GM12878 (cell line): ENCODE measurements around the gene SLX9. TPM values are rescaled to one million over a fixed set of nuclear protein-coding genes. Genes with fewer than 3 reads are reported as not detected.

Experiments used
- ATAC-seq: fragments of 200-7000 bp; cut with Tn5 transposase; 3 replicates; pipeline ENCODE4 v1.9.1; 2020; ENCODE audit warnings: mild to moderate bottlenecking, moderate library complexity
- BruUV-seq: library from RNA; stranded (reverse); fragments of 400-500 nt; replicated peaks from 2 replicates; lab custom pipeline; 2021; lab: Mats Ljungman, UMichigan
- CTCF ChIA-PET: fragments of 300-600 bp; sonication (Branson Sonifier 250); formaldehyde crosslinking; extraction: SDS; loops from one replicate; lab custom pipeline; 2021; ENCODE audit warnings: inconsistent platforms; lab: Yijun Ruan, JAX
- POLR2A ChIA-PET: fragments of 350-600 bp; formaldehyde crosslinking; extraction: SDS; loops from one replicate; lab custom pipeline; 2021; ENCODE audit warnings: inconsistent platforms; lab: Charles Lee
- RAD21 ChIA-PET: fragments of 300-600 bp; sonication (Branson Sonifier 250); formaldehyde crosslinking; loops from one replicate; lab custom pipeline; 2023; ENCODE audit warnings: antibody characterized with exemption; ENCODE audit not compliant: unreplicated experiment; lab: Charles Lee
- SMC1A ChIA-PET: fragments of 300-600 bp; sonication (Branson Sonifier 250); formaldehyde crosslinking; loops from one replicate; lab custom pipeline; 2023; ENCODE audit not compliant: unreplicated experiment, uncharacterized antibody; lab: Charles Lee
- DNase-seq: peaks from one replicate; pipeline ENCODE4 v3.0.0-alpha.2; 2011; ENCODE audit warnings: low read depth, low spot score
- FAIRE-seq: peaks from 3 replicates; lab custom pipeline; 2011; peaks lifted over from hg19 to GRCh38; lab: Jason Lieb, UNC
- H2AFZ ChIP-seq: 2 replicates; pipeline ENCODE4 v1.6.0; 2011; ENCODE audit warnings: low read depth, low read length, control low read depth; ENCODE audit not compliant: control insufficient read depth
- H3K27ac ChIP-seq: 2 replicates; pipeline ENCODE4 v1.5.1; 2011; ENCODE audit warnings: control low read depth; ENCODE audit not compliant: control insufficient read depth, insufficient read depth
- H3K27me3 ChIP-seq, 2 experiments: replicated peaks in 1 of 2; 2 replicates each; pipeline versions ENCODE4 v1.6.0 to v1.6.1; 2011; ENCODE audit warnings: low read length in 1 of 2; ENCODE audit not compliant: control insufficient read depth in 2 of 2, insufficient read depth in 2 of 2
- H3K36me3 ChIP-seq, 2 experiments: 2 replicates each; pipeline ENCODE4 v1.5.1; 2011; ENCODE audit warnings: low read length in 1 of 2; ENCODE audit not compliant: control insufficient read depth in 2 of 2, insufficient read depth in 2 of 2
- H3K4me1 ChIP-seq: 2 replicates; pipeline ENCODE4 v1.6.1; 2011; ENCODE audit warnings: mild to moderate bottlenecking, low read length, moderate library complexity, mixed read lengths; ENCODE audit not compliant: control insufficient read depth, insufficient read depth
- H3K4me2 ChIP-seq: 2 replicates; pipeline ENCODE4 v1.6.0; 2011; ENCODE audit warnings: control low read depth; ENCODE audit not compliant: control insufficient read depth, insufficient read depth
- H3K4me3 ChIP-seq: fragments of 200-600 bp; sonication (generic); 2 replicates; pipeline ENCODE4 v1.5.1; 2016
- H3K79me2 ChIP-seq: 2 replicates; pipeline ENCODE4 v1.6.0; 2011; ENCODE audit warnings: low read length; ENCODE audit not compliant: control insufficient read depth, insufficient read depth
- H3K9ac ChIP-seq: 2 replicates; pipeline ENCODE4 v1.8.0; 2011; ENCODE audit warnings: low read length, control low read depth, mixed read lengths; ENCODE audit not compliant: control insufficient read depth, insufficient read depth
- H3K9me3 ChIP-seq: replicated peaks from 3 replicates; pipeline ENCODE4 v1.5.1; 2011; ENCODE audit warnings: mild to moderate bottlenecking, low read length; ENCODE audit not compliant: control insufficient read depth, insufficient read depth
- H4K20me1 ChIP-seq: 2 replicates; pipeline ENCODE4 v1.6.0; 2011; ENCODE audit not compliant: control insufficient read depth, insufficient read depth
- CBFB ChIP-seq: IDR thresholded peaks from 2 replicates; pipeline ENCODE4 v1.6.1; 2016; ENCODE audit warnings: antibody characterized with exemption, low read depth
- DPF2 ChIP-seq: fragments of 450-650 bp; IDR thresholded peaks from 2 replicates; pipeline ENCODE4 v1.6.1; 2017; ENCODE audit warnings: mild to moderate bottlenecking
- ELK1 ChIP-seq: IDR thresholded peaks from 2 replicates; pipeline ENCODE4 v1.6.1; 2012; ENCODE audit warnings: low read depth, low read length, improper control_type of control experiment
- FOS ChIP-seq: IDR thresholded peaks from 3 replicates; pipeline ENCODE4 v1.6.1; 2011; ENCODE audit warnings: borderline replicate concordance; ENCODE audit not compliant: insufficient read length; ENCODE audit errors: extremely low read depth
- JUNB ChIP-seq: IDR thresholded peaks from 2 replicates; pipeline ENCODE4 v1.6.1; 2016; ENCODE audit warnings: antibody characterized with exemption, mild to moderate bottlenecking
- KLF5 ChIP-seq: fragments of 450-650 bp; IDR thresholded peaks from 2 replicates; pipeline ENCODE4 v1.6.1; 2014; ENCODE audit warnings: mild to moderate bottlenecking; ENCODE audit not compliant: partially characterized antibody
- RCOR1 ChIP-seq: conservative IDR thresholded peaks from 2 replicates; pipeline ENCODE4 v1.6.1; 2012; ENCODE audit warnings: low read depth, low read length, improper control_type of control experiment
- RELB ChIP-seq: fragments of 450-650 bp; IDR thresholded peaks from 2 replicates; pipeline ENCODE4 v1.6.1; 2017; ENCODE audit warnings: low read depth, mild to moderate bottlenecking, moderate library complexity
- RUNX3 ChIP-seq: IDR thresholded peaks from 2 replicates; pipeline ENCODE4 v1.6.1; 2012; ENCODE audit warnings: low read length, inconsistent platforms
- SMAD5 ChIP-seq: IDR thresholded peaks from 2 replicates; pipeline ENCODE4 v1.6.1; 2016; ENCODE audit warnings: antibody characterized with exemption, low read depth
- STAT1 ChIP-seq: fragments of 450-650 bp; conservative IDR thresholded peaks from 2 replicates; pipeline ENCODE4 v1.6.1; 2014; ENCODE audit warnings: antibody characterized with exemption, mild to moderate bottlenecking
- SUPT20H ChIP-seq: IDR thresholded peaks from 2 replicates; pipeline ENCODE4 v1.6.1; 2011; ENCODE audit warnings: low read depth, mild to moderate bottlenecking, low read length, moderate library complexity, borderline replicate concordance; ENCODE audit not compliant: control insufficient read depth
- TARDBP ChIP-seq: IDR thresholded peaks from 2 replicates; pipeline ENCODE4 v1.6.1; 2016; ENCODE audit warnings: borderline replicate concordance
- TCF3 ChIP-seq: IDR thresholded peaks from 2 replicates; pipeline ENCODE4 v1.6.1; 2012; ENCODE audit warnings: low read depth, mild to moderate bottlenecking, low read length, borderline replicate concordance; ENCODE audit not compliant: insufficient read depth
- ZBED1 ChIP-seq: IDR thresholded peaks from 2 replicates; pipeline ENCODE4 v1.6.1; 2016; ENCODE audit warnings: borderline replicate concordance
- ZNF622 ChIP-seq: fragments of 450-650 bp; IDR thresholded peaks from 2 replicates; pipeline ENCODE4 v1.6.1; 2017; ENCODE audit warnings: mild to moderate bottlenecking, inconsistent platforms
- WGBS: methylation state at CpG from one replicate; pipeline ENCODE4 v1.1.6; 2016; ENCODE audit warnings: low lambda C conversion rate; ENCODE audit not compliant: insufficient replicate concordance, insufficient coverage; ENCODE audit errors: missing lambda C conversion rate; 5-methylcytosine and 5-hydroxymethylcytosine counted together
- in situ Hi-C: fragments of 300-500 bp; cut with MboI; formaldehyde crosslinking; loops from 9 replicates; pipeline ENCODE4 v1.14.3; 2018; ENCODE audit warnings: mixed read lengths
- intact Hi-C: fragments of 100-400 bp; cut with micrococcal nuclease; formaldehyde crosslinking; loops from one replicate; pipeline ENCODE4 v1.14.2; 2022; ENCODE audit not compliant: unreplicated experiment
- polyA plus RNA-seq, 11 experiments: library from polyadenylated mRNA; depleted of rRNA in 4 of 11; unstranded in 6 of 11; stranded (reverse) in 5 of 11; fragments of >200 nt; fragmentation: Nextera tagmentation in 4 of 11; fragmentation: Illumina TruSeq in 1 of 11; extraction: Ambion mirVana in 4 of 11; extraction: Trizol in 1 of 11; gene quantifications; 1 replicate in 1 of 11; 2 replicates in 10 of 11; pipeline versions ENCODE4 v1.2.1 to v1.2.3, GENCODE V29; 2011 to 2016; ENCODE audit warnings: inconsistent platforms in 2 of 11, missing spikeins in 2 of 11, low read depth in 1 of 11
- total RNA-seq, 4 experiments: library from RNA; depleted of rRNA in 3 of 4; stranded (reverse); fragments of >200 nt in 3 of 4; fragmentation: Illumina TruSeq in 1 of 4; extraction: Trizol in 1 of 4; gene quantifications; 2 replicates each; pipeline versions ENCODE4 v1.2.1 to v1.2.3, GENCODE V29; 2013 to 2021

SLX9 gene
- total and polyA plus RNA-seq, 10 of the 15 experiments (the other 5 are each of a cell fraction or from before 2014, with no cell fraction given), result 0.69 to 81.3 (median 33.9) TPM

- Histone ChIP-seq H3K4me2 (no peak overlapping the region), H3K4me3 (no peak overlapping the region), H3K4me1 (no peaks in the 10 kb centered on the region), H3K9me3 (no peaks in the 10 kb centered on the region), H3K36me3 (peaks cover 6 to 40% of the 10 kb centered on the region in 2 experiments; a peak in 3 of 4 replicates), H3K27ac (no peak overlapping the region)
- intact Hi-C loops, result no loop called here
- ChIA-PET RAD21 (interaction anchor here (1.2 to 11.2 kb wide), 4 partner anchors 12 to 185 kb away, joined by 4 to 141 read pairs (median 56); no protein-coding TSS in a partner anchor), SMC1A (interaction anchor here (0.8 to 1.7 kb wide), 6 partner anchors 9 to 184 kb away, joined by 3 to 8 read pairs (median 6); no protein-coding TSS in a partner anchor)
- BruUV-seq, result no TSS peak
- in situ Hi-C loops, result no loop called here
- TF ChIP-seq RELB, result no peak
- no peak for TF ChIP-seq JUNB
- no peak for TF ChIP-seq STAT1
- no peak for TF ChIP-seq SUPT20H
- TF ChIP-seq TCF3, result no peak
- TF ChIP-seq SMAD5, result no peak
- no peak for TF ChIP-seq ZBED1
- TF ChIP-seq KLF5, result no peak
- TF ChIP-seq TARDBP, result no peak
- no peak for TF ChIP-seq RCOR1
- TF ChIP-seq FOS, result no peak
- no peak for TF ChIP-seq CBFB
- no peak for TF ChIP-seq DPF2
- TF ChIP-seq ELK1, result no peak
- no peak for TF ChIP-seq ZNF622
- TF ChIP-seq RUNX3, result no peak
- TF ChIP-seq, all 136 proteins: peak for 0
- H4K20me1 ChIP-seq, result peaks cover 6% of the 10 kb centered on the region; the same call in 1 of the 2 replicates
- WGBS, result 91% methylated on average over 25 of the region's 25 CpGs
- peaks cover 5% of the 10 kb centered on the region for H3K79me2 ChIP-seq
- H3K9ac ChIP-seq, result no peak overlapping the region
- ATAC-seq (no peak), DNase-seq (no peak), FAIRE-seq (no peak)
- no peaks in the 10 kb centered on the region for H3K27me3 ChIP-seq
- ChIA-PET POLR2A (interaction anchor here (1.1 kb wide), 1 partner anchor 9 kb away, joined by 3 read pairs; no protein-coding TSS in a partner anchor), CTCF (interaction anchor here (2.0 to 7.2 kb wide), 3 partner anchors 173 to 184 kb away, joined by 11 to 47 read pairs (median 18); no protein-coding TSS in a partner anchor)
- no peak overlapping the region for H2AFZ ChIP-seq
These were observed 13.2 kb downstream of the SLX9 start for GRCh38 chr21:44952929-44953627.
